WTC11 (cell line): Measurements from ENCODE around the gene FHIT.

Experiments
- CTCF ChIP-seq: fragments of 200-600 bp; IDR thresholded peaks from 2 replicates; pipeline ENCODE4 v1.8.0; 2022; ENCODE audit warnings: antibody characterized with exemption
- E2F1 ChIP-seq: sonication (generic); formaldehyde crosslinking; IDR thresholded peaks from 2 replicates; pipeline ENCODE4 v1.8.0; 2022; ENCODE audit warnings: mild to moderate bottlenecking, missing genetic modification reagents
- E2F4 ChIP-seq: sonication (generic); formaldehyde crosslinking; IDR thresholded peaks from 2 replicates; pipeline ENCODE4 v1.8.1; 2022; ENCODE audit warnings: low read depth, mild to moderate bottlenecking, moderate library complexity, missing genetic modification reagents, borderline replicate concordance
- E2F5 ChIP-seq: sonication (generic); formaldehyde crosslinking; IDR thresholded peaks from 2 replicates; pipeline ENCODE4 v1.8.1; 2022; ENCODE audit warnings: mild to moderate bottlenecking, moderate library complexity, missing genetic modification reagents
- ELF4 ChIP-seq: sonication (generic); formaldehyde crosslinking; IDR thresholded peaks from 2 replicates; pipeline ENCODE4 v1.8.1; 2022; ENCODE audit warnings: low read depth, mild to moderate bottlenecking, moderate library complexity, missing genetic modification reagents
- HMGXB4 ChIP-seq: sonication (generic); formaldehyde crosslinking; IDR thresholded peaks from 2 replicates; pipeline ENCODE4 v1.8.1; 2023; ENCODE audit warnings: mild to moderate bottlenecking, moderate library complexity, missing genetic modification reagents
- IRF1 ChIP-seq: sonication (generic); formaldehyde crosslinking; IDR thresholded peaks from 2 replicates; pipeline ENCODE4 v1.8.0; 2023; ENCODE audit warnings: missing genetic modification reagents
- NR1H2 ChIP-seq: sonication (generic); formaldehyde crosslinking; IDR thresholded peaks from 2 replicates; pipeline ENCODE4 v1.9.0; 2021; ENCODE audit warnings: mild to moderate bottlenecking, moderate library complexity, missing genetic modification reagents
- RELA ChIP-seq: sonication (generic); formaldehyde crosslinking; IDR thresholded peaks from 2 replicates; pipeline ENCODE4 v1.8.1; 2022; ENCODE audit warnings: missing genetic modification reagents, mild to moderate bottlenecking, borderline replicate concordance
- ZBTB21 ChIP-seq: sonication (generic); formaldehyde crosslinking; IDR thresholded peaks from 2 replicates; pipeline ENCODE4 v1.8.1; 2023; ENCODE audit warnings: mild to moderate bottlenecking, missing genetic modification reagents, borderline replicate concordance

GRCh38 chr3:61299343-61300005, 48.2 kb upstream of the FHIT start:
- TF ChIP-seq E2F1 (no peak), HMGXB4 (CRISPR knock-in tag) (no peak), ELF4 (CRISPR knock-in tag) (no peak), E2F5 (CRISPR knock-in tag) (no peak), CTCF (no peak), ZBTB21 (no peak), NR1H2 (CRISPR knock-in tag) (no peak), E2F4 (CRISPR knock-in tag) (no peak), IRF1 (CRISPR knock-in tag) (no peak), RELA (CRISPR knock-in tag) (no peak)
